H1 (cell line): ENCODE data around the gene TMEM131L.

Experiments used
- BCL11A ChIP-seq, 2 experiments: IDR thresholded peaks; one replicate each; pipeline ENCODE4 v1.6.1; 2011; ENCODE audit warnings: low read depth in 2 of 2, low read length in 2 of 2, mild to moderate bottlenecking in 2 of 2
- CBX5 ChIP-seq: fragments of 300-800, 300-1000 bp; sonication (generic); IDR thresholded peaks from 2 replicates; pipeline ENCODE4 v1.7.1; 2016; ENCODE audit warnings: antibody characterized with exemption, low read length, low read depth
- CHD1 ChIP-seq: IDR thresholded peaks from 2 replicates; pipeline ENCODE4 v1.6.1; 2012; ENCODE audit warnings: low read depth, low read length, improper control_type of control experiment
- EGR1 ChIP-seq: IDR thresholded peaks from 2 replicates; pipeline ENCODE4 v1.6.1; 2011; ENCODE audit warnings: low read depth, low read length, borderline replicate concordance
- EP300 ChIP-seq, 2 experiments: IDR thresholded peaks; 1 replicate in 1 of 2; 2 replicates in 1 of 2; pipeline ENCODE4 v1.6.1; 2011 to 2012; ENCODE audit warnings: low read depth in 2 of 2, low read length in 2 of 2, mild to moderate bottlenecking in 2 of 2, borderline replicate concordance in 1 of 2, inconsistent platforms in 1 of 2, moderate library complexity in 1 of 2
- KDM4A ChIP-seq: IDR thresholded peaks from one replicate; pipeline ENCODE4 v1.7.1; 2012; ENCODE audit warnings: low read depth, mild to moderate bottlenecking, moderate library complexity, low read length, inconsistent platforms; ENCODE audit not compliant: severe bottlenecking
- RAD21 ChIP-seq, 2 experiments: IDR thresholded peaks in 1 of 2; conservative IDR thresholded peaks in 1 of 2; 2 replicates each; pipeline ENCODE4 v1.6.1; 2011; ENCODE audit warnings: low read depth in 2 of 2, low read length in 2 of 2, improper control_type of control experiment in 1 of 2, inconsistent platforms in 1 of 2, mild to moderate bottlenecking in 1 of 2, moderate library complexity in 1 of 2
- SAP30 ChIP-seq: fragments of 300-600 bp; sonication (generic); IDR thresholded peaks from 2 replicates; pipeline ENCODE4 v1.7.1; 2012; ENCODE audit warnings: low read length, moderate library complexity, mild to moderate bottlenecking, inconsistent platforms; ENCODE audit not compliant: insufficient read depth, insufficient replicate concordance
- TF ChIP-seq, protein P1 (sequence below), 3 experiments: IDR thresholded peaks; 1 replicate in 2 of 3; 2 replicates in 1 of 3; pipeline versions ENCODE4 v1.5.1 to v1.6.1; 2011; ENCODE audit warnings: low read length in 3 of 3, mild to moderate bottlenecking in 3 of 3, inconsistent platforms in 2 of 3, low read depth in 1 of 3, moderate library complexity in 1 of 3; ENCODE audit not compliant: insufficient read depth in 1 of 3; ENCODE audit errors: control extremely low read depth in 1 of 3
- TF ChIP-seq, protein P2 (sequence below): IDR thresholded peaks from 2 replicates; pipeline ENCODE4 v1.6.1; 2012; ENCODE audit warnings: inconsistent platforms

DNA sequence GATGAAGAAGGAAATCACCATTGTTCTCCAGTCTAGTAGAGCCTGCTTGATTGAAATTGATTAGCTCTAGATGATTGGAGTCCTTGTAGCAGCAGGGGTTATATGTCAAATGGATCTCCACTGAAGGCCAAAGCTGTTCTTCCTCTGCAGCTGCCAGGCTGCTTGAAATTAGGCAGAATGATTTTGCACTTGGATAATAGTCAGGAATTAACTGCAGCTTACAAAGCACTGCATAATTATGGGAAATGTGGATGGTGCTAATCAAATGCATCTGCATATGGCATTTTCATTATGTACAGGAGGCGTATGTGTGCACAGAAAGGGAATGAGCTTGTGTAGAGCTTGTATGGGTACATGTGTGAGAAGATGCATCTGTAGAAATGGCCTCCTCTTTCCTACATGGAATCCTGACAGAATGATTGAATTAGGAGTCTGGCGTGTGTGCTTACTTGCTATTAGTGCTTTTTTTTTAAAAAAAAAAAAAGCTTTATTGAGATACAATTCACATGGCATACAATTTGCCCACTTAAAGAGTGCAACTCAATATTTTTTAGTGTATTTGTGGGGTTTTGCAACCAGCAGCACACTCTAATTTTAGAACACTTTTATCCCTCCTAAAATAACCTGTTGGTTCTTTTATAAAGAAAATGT is 65.9 kb downstream of the TMEM131L start:
- TF ChIP-seq CBX5: no peak
- no peak for TF ChIP-seq RAD21 (IDR thresholded peaks at IDR 0.05 in 1 of 2, conservative IDR thresholded peaks at IDR 0.05 in 1 of 2; ENCODE audit: low read depth in 2 of 2, low read length in 2 of 2)
- TF ChIP-seq, protein P1, sequence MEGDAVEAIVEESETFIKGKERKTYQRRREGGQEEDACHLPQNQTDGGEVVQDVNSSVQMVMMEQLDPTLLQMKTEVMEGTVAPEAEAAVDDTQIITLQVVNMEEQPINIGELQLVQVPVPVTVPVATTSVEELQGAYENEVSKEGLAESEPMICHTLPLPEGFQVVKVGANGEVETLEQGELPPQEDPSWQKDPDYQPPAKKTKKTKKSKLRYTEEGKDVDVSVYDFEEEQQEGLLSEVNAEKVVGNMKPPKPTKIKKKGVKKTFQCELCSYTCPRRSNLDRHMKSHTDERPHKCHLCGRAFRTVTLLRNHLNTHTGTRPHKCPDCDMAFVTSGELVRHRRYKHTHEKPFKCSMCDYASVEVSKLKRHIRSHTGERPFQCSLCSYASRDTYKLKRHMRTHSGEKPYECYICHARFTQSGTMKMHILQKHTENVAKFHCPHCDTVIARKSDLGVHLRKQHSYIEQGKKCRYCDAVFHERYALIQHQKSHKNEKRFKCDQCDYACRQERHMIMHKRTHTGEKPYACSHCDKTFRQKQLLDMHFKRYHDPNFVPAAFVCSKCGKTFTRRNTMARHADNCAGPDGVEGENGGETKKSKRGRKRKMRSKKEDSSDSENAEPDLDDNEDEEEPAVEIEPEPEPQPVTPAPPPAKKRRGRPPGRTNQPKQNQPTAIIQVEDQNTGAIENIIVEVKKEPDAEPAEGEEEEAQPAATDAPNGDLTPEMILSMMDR (IDR thresholded peaks at IDR 0.05; ENCODE audit: control extremely low read depth in 1 of 3, insufficient read depth in 1 of 3, low read depth in 1 of 3, low read length in 3 of 3): no peak
- TF ChIP-seq KDM4A: no peak
- no peak for TF ChIP-seq BCL11A (IDR thresholded peaks at IDR 0.05; ENCODE audit: low read depth in 2 of 2, low read length in 2 of 2)
- TF ChIP-seq EP300 (IDR thresholded peaks at IDR 0.05; ENCODE audit: borderline replicate concordance in 1 of 2, low read depth in 2 of 2, low read length in 2 of 2): no peak
- no peak for TF ChIP-seq EGR1
- no peak for TF ChIP-seq CHD1
- TF ChIP-seq SAP30: no peak
- TF ChIP-seq, protein P2, sequence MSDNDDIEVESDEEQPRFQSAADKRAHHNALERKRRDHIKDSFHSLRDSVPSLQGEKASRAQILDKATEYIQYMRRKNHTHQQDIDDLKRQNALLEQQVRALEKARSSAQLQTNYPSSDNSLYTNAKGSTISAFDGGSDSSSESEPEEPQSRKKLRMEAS: no peak
